GM12878 (cell line): ENCODE measurements around the gene SPINK9. TPM values are rescaled to one million over a fixed set of nuclear protein-coding genes. Genes with fewer than 3 reads are reported as not detected.

Experiments used
- ATAC-seq: fragments of 200-7000 bp; cut with Tn5 transposase; 3 replicates; pipeline ENCODE4 v1.9.1; 2020; ENCODE audit warnings: mild to moderate bottlenecking, moderate library complexity
- BruUV-seq: library from RNA; stranded (reverse); fragments of 400-500 nt; replicated peaks from 2 replicates; lab custom pipeline; 2021; lab: Mats Ljungman, UMichigan
- CTCF ChIA-PET: fragments of 300-600 bp; sonication (Branson Sonifier 250); formaldehyde crosslinking; extraction: SDS; loops from one replicate; lab custom pipeline; 2021; ENCODE audit warnings: inconsistent platforms; lab: Yijun Ruan, JAX
- POLR2A ChIA-PET: fragments of 350-600 bp; formaldehyde crosslinking; extraction: SDS; loops from one replicate; lab custom pipeline; 2021; ENCODE audit warnings: inconsistent platforms; lab: Charles Lee
- RAD21 ChIA-PET: fragments of 300-600 bp; sonication (Branson Sonifier 250); formaldehyde crosslinking; loops from one replicate; lab custom pipeline; 2023; ENCODE audit warnings: antibody characterized with exemption; ENCODE audit not compliant: unreplicated experiment; lab: Charles Lee
- SMC1A ChIA-PET: fragments of 300-600 bp; sonication (Branson Sonifier 250); formaldehyde crosslinking; loops from one replicate; lab custom pipeline; 2023; ENCODE audit not compliant: unreplicated experiment, uncharacterized antibody; lab: Charles Lee
- DNase-seq: peaks from one replicate; pipeline ENCODE4 v3.0.0-alpha.2; 2011; ENCODE audit warnings: low read depth, low spot score
- FAIRE-seq: peaks from 3 replicates; lab custom pipeline; 2011; peaks lifted over from hg19 to GRCh38; lab: Jason Lieb, UNC
- H2AFZ ChIP-seq: 2 replicates; pipeline ENCODE4 v1.6.0; 2011; ENCODE audit warnings: low read depth, low read length, control low read depth; ENCODE audit not compliant: control insufficient read depth
- H3K27ac ChIP-seq: 2 replicates; pipeline ENCODE4 v1.5.1; 2011; ENCODE audit warnings: control low read depth; ENCODE audit not compliant: control insufficient read depth, insufficient read depth
- H3K27me3 ChIP-seq, 2 experiments: replicated peaks in 1 of 2; 2 replicates each; pipeline versions ENCODE4 v1.6.0 to v1.6.1; 2011; ENCODE audit warnings: low read length in 1 of 2; ENCODE audit not compliant: control insufficient read depth in 2 of 2, insufficient read depth in 2 of 2
- H3K36me3 ChIP-seq, 2 experiments: 2 replicates each; pipeline ENCODE4 v1.5.1; 2011; ENCODE audit warnings: low read length in 1 of 2; ENCODE audit not compliant: control insufficient read depth in 2 of 2, insufficient read depth in 2 of 2
- H3K4me1 ChIP-seq: 2 replicates; pipeline ENCODE4 v1.6.1; 2011; ENCODE audit warnings: mild to moderate bottlenecking, low read length, moderate library complexity, mixed read lengths; ENCODE audit not compliant: control insufficient read depth, insufficient read depth
- H3K4me2 ChIP-seq: 2 replicates; pipeline ENCODE4 v1.6.0; 2011; ENCODE audit warnings: control low read depth; ENCODE audit not compliant: control insufficient read depth, insufficient read depth
- H3K4me3 ChIP-seq: fragments of 200-600 bp; sonication (generic); 2 replicates; pipeline ENCODE4 v1.5.1; 2016
- H3K79me2 ChIP-seq: 2 replicates; pipeline ENCODE4 v1.6.0; 2011; ENCODE audit warnings: low read length; ENCODE audit not compliant: control insufficient read depth, insufficient read depth
- H3K9ac ChIP-seq: 2 replicates; pipeline ENCODE4 v1.8.0; 2011; ENCODE audit warnings: low read length, control low read depth, mixed read lengths; ENCODE audit not compliant: control insufficient read depth, insufficient read depth
- H3K9me3 ChIP-seq: replicated peaks from 3 replicates; pipeline ENCODE4 v1.5.1; 2011; ENCODE audit warnings: mild to moderate bottlenecking, low read length; ENCODE audit not compliant: control insufficient read depth, insufficient read depth
- H4K20me1 ChIP-seq: 2 replicates; pipeline ENCODE4 v1.6.0; 2011; ENCODE audit not compliant: control insufficient read depth, insufficient read depth
- BMI1 ChIP-seq: fragments of 450-650 bp; IDR thresholded peaks from 2 replicates; pipeline ENCODE4 v1.6.1; 2016; ENCODE audit warnings: mild to moderate bottlenecking, moderate library complexity, borderline replicate concordance
- EZH2 ChIP-seq: IDR thresholded peaks from 2 replicates; pipeline ENCODE4 v1.6.1; 2012; ENCODE audit warnings: low read depth, mild to moderate bottlenecking, control low read depth, inconsistent platforms, low read length, borderline replicate concordance; ENCODE audit not compliant: control insufficient read depth
- FOXM1 ChIP-seq: IDR thresholded peaks from 2 replicates; pipeline ENCODE4 v1.6.1; 2012; ENCODE audit warnings: low read depth, mild to moderate bottlenecking, inconsistent platforms, low read length, moderate library complexity
- HCFC1 ChIP-seq: fragments of 150-350 bp; IDR thresholded peaks from 2 replicates; pipeline ENCODE4 v1.6.1; 2014; ENCODE audit warnings: low read length
- NFYB ChIP-seq: IDR thresholded peaks from 2 replicates; pipeline ENCODE4 v1.6.1; 2011; ENCODE audit warnings: low read depth, mild to moderate bottlenecking, low read length, improper control_type of control experiment, moderate library complexity; ENCODE audit not compliant: insufficient read depth
- PML ChIP-seq: IDR thresholded peaks from 2 replicates; pipeline ENCODE4 v1.6.1; 2012; ENCODE audit warnings: low read length, inconsistent platforms
- POLR2AphosphoS5 ChIP-seq: IDR thresholded peaks from 2 replicates; pipeline ENCODE4 v1.6.1; 2011; ENCODE audit warnings: mild to moderate bottlenecking, low read length, inconsistent platforms
- RBBP5 ChIP-seq: fragments of 200-600 bp; sonication (generic); conservative IDR thresholded peaks from 2 replicates; pipeline ENCODE4 v1.6.1; 2016
- RELA ChIP-seq: fragments of 450-650 bp; IDR thresholded peaks from 2 replicates; pipeline ENCODE4 v1.8.0; 2014; ENCODE audit warnings: borderline replicate concordance; ENCODE audit not compliant: partially characterized antibody
- ZNF622 ChIP-seq: fragments of 450-650 bp; IDR thresholded peaks from 2 replicates; pipeline ENCODE4 v1.6.1; 2017; ENCODE audit warnings: mild to moderate bottlenecking, inconsistent platforms
- ZZZ3 ChIP-seq: IDR thresholded peaks from 2 replicates; pipeline ENCODE4 v1.6.1; 2011; ENCODE audit warnings: low read depth; ENCODE audit not compliant: control insufficient read depth, insufficient read length
- in situ Hi-C: fragments of 300-500 bp; cut with MboI; formaldehyde crosslinking; loops from 9 replicates; pipeline ENCODE4 v1.14.3; 2018; ENCODE audit warnings: mixed read lengths
- intact Hi-C: fragments of 100-400 bp; cut with micrococcal nuclease; formaldehyde crosslinking; loops from one replicate; pipeline ENCODE4 v1.14.2; 2022; ENCODE audit not compliant: unreplicated experiment
- polyA plus RNA-seq, 11 experiments: library from polyadenylated mRNA; depleted of rRNA in 4 of 11; unstranded in 6 of 11; stranded (reverse) in 5 of 11; fragments of >200 nt; fragmentation: Nextera tagmentation in 4 of 11; fragmentation: Illumina TruSeq in 1 of 11; extraction: Ambion mirVana in 4 of 11; extraction: Trizol in 1 of 11; gene quantifications; 1 replicate in 1 of 11; 2 replicates in 10 of 11; pipeline versions ENCODE4 v1.2.1 to v1.2.3, GENCODE V29; 2011 to 2016; ENCODE audit warnings: inconsistent platforms in 2 of 11, missing spikeins in 2 of 11, low read depth in 1 of 11
- total RNA-seq, 4 experiments: library from RNA; depleted of rRNA in 3 of 4; stranded (reverse); fragments of >200 nt in 3 of 4; fragmentation: Illumina TruSeq in 1 of 4; extraction: Trizol in 1 of 4; gene quantifications; 2 replicates each; pipeline versions ENCODE4 v1.2.1 to v1.2.3, GENCODE V29; 2013 to 2021
- TF ChIP-seq, protein P1 (sequence below): fragments of 450-650 bp; formaldehyde crosslinking; IDR thresholded peaks from 2 replicates; pipeline ENCODE4 v1.4.0; 2020; ENCODE audit warnings: mild to moderate bottlenecking, moderate library complexity
- TF ChIP-seq, protein P2 (sequence below): fragments of 450-650 bp; IDR thresholded peaks from 2 replicates; pipeline ENCODE4 v1.6.1; 2017; ENCODE audit warnings: mild to moderate bottlenecking

The SPINK9 gene
- total and polyA plus RNA-seq, 10 of the 15 experiments (the other 5 are each of a cell fraction or from before 2014, with no cell fraction given) = not detected

DNA sequence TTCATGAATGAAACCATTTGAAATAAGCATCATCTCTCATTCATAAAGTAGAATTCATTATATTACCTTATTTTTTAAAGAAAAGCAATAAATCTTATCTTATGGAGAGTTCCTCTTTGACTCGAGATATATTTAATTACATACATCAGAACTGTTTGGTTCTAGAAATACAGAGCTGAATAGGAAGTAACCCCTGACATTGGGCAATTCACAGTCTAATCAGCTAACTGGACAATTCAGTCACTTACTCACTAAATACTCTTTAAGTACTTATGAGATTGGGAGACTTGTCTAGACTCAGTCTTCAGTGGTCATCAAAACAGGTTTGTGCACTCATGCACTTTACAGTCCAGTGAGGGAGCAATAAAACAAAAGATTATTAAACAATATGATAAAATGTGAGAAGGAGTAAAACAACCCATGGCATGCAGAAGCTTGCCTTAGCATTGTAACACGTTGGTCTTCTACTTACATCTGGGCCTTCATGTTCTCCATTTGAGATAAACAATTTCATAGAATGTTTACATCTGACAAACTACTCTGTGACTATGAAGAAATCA lies 36.9 kb downstream of the SPINK9 start (continued):
- TF ChIP-seq FOXM1 = no peak

DNA sequence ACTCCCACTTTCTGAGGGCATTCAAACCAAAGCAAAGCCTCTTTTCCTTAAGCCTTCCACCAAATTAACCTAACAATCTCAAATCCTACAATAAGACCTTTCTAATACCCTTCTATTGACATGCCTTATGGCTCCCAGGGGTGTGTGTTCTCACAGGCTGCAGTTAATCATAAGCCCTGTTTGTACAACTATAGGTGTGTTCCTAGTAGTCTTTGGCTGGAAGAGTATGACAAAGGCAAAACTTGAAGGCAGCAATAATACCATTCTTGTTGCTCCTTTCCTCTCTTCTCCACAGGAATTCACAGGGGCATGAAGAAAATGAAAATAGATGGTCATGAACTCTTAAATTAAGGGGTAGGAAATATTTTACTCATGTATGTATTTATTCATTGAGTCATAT lies 37.5 kb downstream of the SPINK9 start:
- no peaks in the 10 kb centered on the region for H4K20me1 ChIP-seq
- BruUV-seq = no TSS peak
- H3K4me3 ChIP-seq = no peak overlapping the region
- DNase-seq = no peak
- ChIA-PET SMC1A (interaction anchor here (1.9 kb wide), 1 partner anchor 192 kb away, joined by 6 read pairs; no protein-coding TSS in a partner anchor), POLR2A (no interaction called here), CTCF (no interaction called here), RAD21 (no interaction called here)
- in situ Hi-C loops = loop anchor here (10.0 kb wide), 1 partner anchor 188 kb away; no protein-coding TSS in a partner anchor
- H3K4me1 ChIP-seq = no peaks in the 10 kb centered on the region
- no peak overlapping the region for H3K9ac ChIP-seq
- FAIRE-seq = no peak
- no peaks in the 10 kb centered on the region for H3K79me2 ChIP-seq
- TF ChIP-seq RBBP5 = no peak
- TF ChIP-seq BMI1 = no peak
- TF ChIP-seq POLR2AphosphoS5 = no peak
- TF ChIP-seq ZNF622 = no peak
- no peak for TF ChIP-seq HCFC1
- no peak for TF ChIP-seq NFYB
- no peak for TF ChIP-seq EZH2
- no peak for TF ChIP-seq RELA
- no peak for TF ChIP-seq PML
- TF ChIP-seq, protein P1, sequence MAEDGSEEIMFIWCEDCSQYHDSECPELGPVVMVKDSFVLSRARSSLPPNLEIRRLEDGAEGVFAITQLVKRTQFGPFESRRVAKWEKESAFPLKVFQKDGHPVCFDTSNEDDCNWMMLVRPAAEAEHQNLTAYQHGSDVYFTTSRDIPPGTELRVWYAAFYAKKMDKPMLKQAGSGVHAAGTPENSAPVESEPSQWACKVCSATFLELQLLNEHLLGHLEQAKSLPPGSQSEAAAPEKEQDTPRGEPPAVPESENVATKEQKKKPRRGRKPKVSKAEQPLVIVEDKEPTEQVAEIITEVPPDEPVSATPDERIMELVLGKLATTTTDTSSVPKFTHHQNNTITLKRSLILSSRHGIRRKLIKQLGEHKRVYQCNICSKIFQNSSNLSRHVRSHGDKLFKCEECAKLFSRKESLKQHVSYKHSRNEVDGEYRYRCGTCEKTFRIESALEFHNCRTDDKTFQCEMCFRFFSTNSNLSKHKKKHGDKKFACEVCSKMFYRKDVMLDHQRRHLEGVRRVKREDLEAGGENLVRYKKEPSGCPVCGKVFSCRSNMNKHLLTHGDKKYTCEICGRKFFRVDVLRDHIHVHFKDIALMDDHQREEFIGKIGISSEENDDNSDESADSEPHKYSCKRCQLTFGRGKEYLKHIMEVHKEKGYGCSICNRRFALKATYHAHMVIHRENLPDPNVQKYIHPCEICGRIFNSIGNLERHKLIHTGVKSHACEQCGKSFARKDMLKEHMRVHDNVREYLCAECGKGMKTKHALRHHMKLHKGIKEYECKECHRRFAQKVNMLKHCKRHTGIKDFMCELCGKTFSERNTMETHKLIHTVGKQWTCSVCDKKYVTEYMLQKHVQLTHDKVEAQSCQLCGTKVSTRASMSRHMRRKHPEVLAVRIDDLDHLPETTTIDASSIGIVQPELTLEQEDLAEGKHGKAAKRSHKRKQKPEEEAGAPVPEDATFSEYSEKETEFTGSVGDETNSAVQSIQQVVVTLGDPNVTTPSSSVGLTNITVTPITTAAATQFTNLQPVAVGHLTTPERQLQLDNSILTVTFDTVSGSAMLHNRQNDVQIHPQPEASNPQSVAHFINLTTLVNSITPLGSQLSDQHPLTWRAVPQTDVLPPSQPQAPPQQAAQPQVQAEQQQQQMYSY = no peak
- no peak for TF ChIP-seq ZZZ3
- TF ChIP-seq, protein P2, sequence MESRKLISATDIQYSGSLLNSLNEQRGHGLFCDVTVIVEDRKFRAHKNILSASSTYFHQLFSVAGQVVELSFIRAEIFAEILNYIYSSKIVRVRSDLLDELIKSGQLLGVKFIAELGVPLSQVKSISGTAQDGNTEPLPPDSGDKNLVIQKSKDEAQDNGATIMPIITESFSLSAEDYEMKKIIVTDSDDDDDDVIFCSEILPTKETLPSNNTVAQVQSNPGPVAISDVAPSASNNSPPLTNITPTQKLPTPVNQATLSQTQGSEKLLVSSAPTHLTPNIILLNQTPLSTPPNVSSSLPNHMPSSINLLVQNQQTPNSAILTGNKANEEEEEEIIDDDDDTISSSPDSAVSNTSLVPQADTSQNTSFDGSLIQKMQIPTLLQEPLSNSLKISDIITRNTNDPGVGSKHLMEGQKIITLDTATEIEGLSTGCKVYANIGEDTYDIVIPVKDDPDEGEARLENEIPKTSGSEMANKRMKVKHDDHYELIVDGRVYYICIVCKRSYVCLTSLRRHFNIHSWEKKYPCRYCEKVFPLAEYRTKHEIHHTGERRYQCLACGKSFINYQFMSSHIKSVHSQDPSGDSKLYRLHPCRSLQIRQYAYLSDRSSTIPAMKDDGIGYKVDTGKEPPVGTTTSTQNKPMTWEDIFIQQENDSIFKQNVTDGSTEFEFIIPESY = no peak
- H3K4me2 ChIP-seq = no peak overlapping the region
- no peak overlapping the region for H2AFZ ChIP-seq
- no peaks in the 10 kb centered on the region for H3K36me3 ChIP-seq
- H3K27ac ChIP-seq = no peak overlapping the region
- H3K27me3 ChIP-seq = no peaks in the 10 kb centered on the region
- no peak for ATAC-seq
- H3K9me3 ChIP-seq = peaks cover 2% of the 10 kb centered on the region; the same call in 2 of the 3 replicates
- intact Hi-C loops = loop anchor here (5.0 kb wide), 1 partner anchor 81 kb away; no protein-coding TSS in a partner anchor
